Astrocyte (in vitro differentiated cells and primary cell): ENCODE data around the gene GRK6. TPM values are rescaled to one million over a fixed set of nuclear protein-coding genes. Genes with fewer than 3 reads are reported as not detected.
"Not testable (repeated sequence)": the region's sequence is repeated elsewhere in the genome, so short reads cannot be mapped to it uniquely, and the experiment has no call there.

Experiments used
- DNase-seq: peaks from one replicate; pipeline ENCODE4 v3.0.0-alpha.2; 2010; ENCODE audit warnings: low read depth
- FAIRE-seq: peaks from 2 replicates; lab custom pipeline; 2011; peaks lifted over from hg19 to GRCh38; lab: Jason Lieb, UNC
- H2AFZ ChIP-seq: 2 replicates; pipeline ENCODE4 v1.6.0; 2012; ENCODE audit warnings: low read depth, low read length, inconsistent platforms
- H3K27ac ChIP-seq: 2 replicates; pipeline ENCODE4 v1.5.1; 2011; ENCODE audit warnings: low read depth, low read length, inconsistent platforms
- H3K27me3 ChIP-seq: 2 replicates; pipeline ENCODE4 v1.6.0; 2011; ENCODE audit warnings: low read length, inconsistent platforms; ENCODE audit not compliant: insufficient read depth
- H3K36me3 ChIP-seq: 2 replicates; pipeline ENCODE4 v1.5.1; 2011; ENCODE audit warnings: low read length, inconsistent platforms; ENCODE audit not compliant: insufficient read depth
- H3K4me1 ChIP-seq: 2 replicates; pipeline ENCODE4 v1.5.1; 2011; ENCODE audit warnings: low read length, inconsistent platforms; ENCODE audit not compliant: insufficient read depth
- H3K4me2 ChIP-seq: 2 replicates; pipeline ENCODE4 v1.6.0; 2012; ENCODE audit warnings: low read length, inconsistent platforms
- H3K4me3 ChIP-seq: 2 replicates; pipeline ENCODE4 v1.5.1; 2011; ENCODE audit warnings: low read depth, mild to moderate bottlenecking, low read length, inconsistent platforms; ENCODE audit not compliant: insufficient read depth
- H3K79me2 ChIP-seq: 2 replicates; pipeline ENCODE4 v1.6.0; 2012; ENCODE audit warnings: mild to moderate bottlenecking, low read length, inconsistent platforms; ENCODE audit not compliant: insufficient read depth
- H3K9ac ChIP-seq: 2 replicates; pipeline ENCODE4 v1.6.0; 2012; ENCODE audit warnings: mild to moderate bottlenecking, low read length, inconsistent platforms
- H3K9me3 ChIP-seq: 2 replicates; pipeline ENCODE4 v1.5.1; 2012; ENCODE audit warnings: low read depth, mild to moderate bottlenecking, low read length, inconsistent platforms; ENCODE audit not compliant: insufficient read depth
- H4K20me1 ChIP-seq: 2 replicates; pipeline ENCODE4 v1.6.0; 2012; ENCODE audit warnings: low read length, inconsistent platforms; ENCODE audit not compliant: insufficient read depth
- H3K27ac Mint-ChIP-seq: one replicate; pipeline ENCODE4 v1.8.0; 2021; ENCODE audit warnings: mild to moderate bottlenecking, mixed read lengths; ENCODE audit not compliant: unreplicated experiment
- H3K27me3 Mint-ChIP-seq: one replicate; pipeline ENCODE4 v1.8.0; 2021; ENCODE audit warnings: low read depth, mixed read lengths; ENCODE audit not compliant: unreplicated experiment
- H3K36me3 Mint-ChIP-seq: one replicate; pipeline ENCODE4 v1.8.0; 2021; ENCODE audit warnings: low read depth, mixed read lengths; ENCODE audit not compliant: unreplicated experiment
- H3K4me1 Mint-ChIP-seq: one replicate; pipeline ENCODE4 v1.8.0; 2021; ENCODE audit warnings: low read depth, mixed read lengths; ENCODE audit not compliant: unreplicated experiment
- H3K4me3 Mint-ChIP-seq: one replicate; pipeline ENCODE4 v1.8.0; 2021; ENCODE audit warnings: mild to moderate bottlenecking, moderate library complexity, mixed read lengths; ENCODE audit not compliant: unreplicated experiment
- H3K9me3 Mint-ChIP-seq: one replicate; pipeline ENCODE4 v1.8.0; 2021; ENCODE audit warnings: mild to moderate bottlenecking, mixed read lengths; ENCODE audit not compliant: unreplicated experiment
- CTCF ChIP-seq: IDR thresholded peaks from 2 replicates; pipeline ENCODE4 v1.5.1; 2011; ENCODE audit warnings: low read depth, mild to moderate bottlenecking, inconsistent platforms, low read length, moderate library complexity; ENCODE audit not compliant: insufficient read depth
- EZH2 ChIP-seq: IDR thresholded peaks from 2 replicates; pipeline ENCODE4 v1.6.1; 2012; ENCODE audit warnings: mild to moderate bottlenecking, low read length, inconsistent platforms; ENCODE audit not compliant: insufficient read depth
- total RNA-seq: library from RNA; stranded (reverse); gene quantifications from 2 replicates; pipeline ENCODE4 v1.2.1, GENCODE V29; 2021

GRK6 gene
- total RNA-seq, 1 donor from 2014 or later, result 25.9 TPM

- Histone ChIP-seq H2AFZ (no peak overlapping the region), H3K27me3 (peaks cover 6% of the 10 kb centered on the region), H3K4me2 (no peak overlapping the region), H3K27ac (no peak overlapping the region), H3K9me3 (no peaks in the 10 kb centered on the region), H3K4me1 (no peaks in the 10 kb centered on the region), H3K36me3 (no peaks in the 10 kb centered on the region), H3K9ac (no peak overlapping the region), H3K4me3 (no peak overlapping the region), H4K20me1 (no peaks in the 10 kb centered on the region), H3K79me2 (no peaks in the 10 kb centered on the region)
- Mint-ChIP-seq H3K36me3 (no peaks in the 10 kb centered on the region), H3K27ac (no peak overlapping the region), H3K9me3 (no peaks in the 10 kb centered on the region), H3K4me3 (no peak overlapping the region), H3K27me3 (peaks cover 73% of the 10 kb centered on the region), H3K4me1 (no peaks in the 10 kb centered on the region)
- TF ChIP-seq EZH2 (no peak), CTCF (no peak)
- FAIRE-seq, result no peak
- DNase-seq, result no peak
These were observed 15.9 kb upstream of the GRK6 start for GRCh38 chr5:177410575-177410974.

GRCh38 chr5:177412603-177413233, 13.8 kb upstream of the GRK6 start:
- H3K9me3 ChIP-seq, result no peaks in the 10 kb centered on the region
- H3K36me3 ChIP-seq, result no peaks in the 10 kb centered on the region
- no peak overlapping the region for H3K27ac Mint-ChIP-seq
- no peak overlapping the region for H2AFZ ChIP-seq
- H3K79me2 ChIP-seq, result no peaks in the 10 kb centered on the region
- no peak overlapping the region for H3K27ac ChIP-seq
- no peaks in the 10 kb centered on the region for H3K4me1 Mint-ChIP-seq
- no peak for DNase-seq
- no peak for TF ChIP-seq EZH2
- no peak for TF ChIP-seq CTCF
- H4K20me1 ChIP-seq, result no peaks in the 10 kb centered on the region
- H3K4me2 ChIP-seq, result no peak overlapping the region
- H3K4me1 ChIP-seq, result no peaks in the 10 kb centered on the region
- no peak overlapping the region for H3K4me3 ChIP-seq
- no peak overlapping the region for H3K9ac ChIP-seq
- no peaks in the 10 kb centered on the region for H3K9me3 Mint-ChIP-seq
- FAIRE-seq, result no peak
- no peak overlapping the region for H3K4me3 Mint-ChIP-seq
- no peaks in the 10 kb centered on the region for H3K36me3 Mint-ChIP-seq
- H3K27me3 Mint-ChIP-seq, result peaks cover 62% of the 10 kb centered on the region
- peaks cover 6% of the 10 kb centered on the region for H3K27me3 ChIP-seq

- Histone ChIP-seq H4K20me1 (no peaks in the 10 kb centered on the region), H3K4me3 (no peak overlapping the region), H3K79me2 (no peaks in the 10 kb centered on the region), H3K4me1 (no peaks in the 10 kb centered on the region), H3K9ac (no peak overlapping the region), H3K9me3 (no peaks in the 10 kb centered on the region), H3K36me3 (no peaks in the 10 kb centered on the region), H3K27me3 (peaks cover 6% of the 10 kb centered on the region), H3K4me2 (no peak overlapping the region), H3K27ac (no peak overlapping the region), H2AFZ (no peak overlapping the region)
- FAIRE-seq (no peak), DNase-seq (no peak)
- Mint-ChIP-seq H3K27ac (no peak overlapping the region), H3K4me3 (no peak overlapping the region), H3K4me1 (no peaks in the 10 kb centered on the region), H3K9me3 (no peaks in the 10 kb centered on the region), H3K27me3 (peaks cover 53% of the 10 kb centered on the region), H3K36me3 (no peaks in the 10 kb centered on the region)
- TF ChIP-seq EZH2 (no peak), CTCF (no peak)
These were observed 12.0 kb upstream of the GRK6 start for GRCh38 chr5:177414481-177414880.

- H2AFZ ChIP-seq, H3K4me1 ChIP-seq, H3K79me2 ChIP-seq, H3K4me1 Mint-ChIP-seq, H3K9me3 Mint-ChIP-seq, H3K4me3 ChIP-seq, H4K20me1 ChIP-seq, H3K4me3 Mint-ChIP-seq, H3K27ac ChIP-seq, H3K9me3 ChIP-seq, H3K27me3 ChIP-seq, H3K4me2 ChIP-seq, DNase-seq, H3K36me3 ChIP-seq, H3K36me3 Mint-ChIP-seq, H3K27ac Mint-ChIP-seq, FAIRE-seq, H3K9ac ChIP-seq: not testable (repeated sequence)
- H3K27me3 Mint-ChIP-seq, result peaks cover 42% of the 10 kb centered on the region
These were observed 9.4 kb upstream of the GRK6 start for GRCh38 chr5:177417081-177417480.
